ENCODE results near the gene BMP10.

Gene BMP10

DNA sequence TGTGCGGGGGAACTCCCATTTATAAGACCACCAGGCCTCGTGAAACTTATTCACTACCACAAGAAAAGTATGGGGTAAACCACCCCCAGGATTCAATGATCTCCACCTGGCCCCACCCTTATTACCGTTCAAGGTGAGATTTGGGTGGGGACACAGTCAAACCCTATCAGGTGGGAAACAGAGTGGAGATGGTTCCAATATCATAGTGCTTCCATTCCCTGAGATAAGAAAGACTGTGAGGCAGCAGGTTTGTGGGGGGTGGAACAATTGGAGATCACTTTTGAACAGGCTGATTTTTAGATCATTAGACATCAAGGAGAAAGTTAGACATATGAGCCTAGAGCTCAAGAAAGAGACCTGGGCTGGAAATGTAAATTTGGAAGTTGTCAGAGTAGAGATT lies 42.2 kb upstream of the BMP10 start:
- no peaks in the 10 kb centered on the region for H3K9me2 ChIP-seq (ENCODE audit: low read depth, low read length)
- no peak for TF ChIP-seq EZH2 (IDR thresholded peaks at IDR 0.05; ENCODE audit: borderline replicate concordance, low read length)
- TF ChIP-seq CTCF (IDR thresholded peaks at IDR 0.05; ENCODE audit: low read length) = no peak
- no peaks in the 10 kb centered on the region for H4K20me1 ChIP-seq (ENCODE audit: insufficient read depth, low read length)
- H3F3A ChIP-seq (ENCODE audit: insufficient read depth, low read length) = no peaks in the 10 kb centered on the region
- no peak overlapping the region for H3K4me3 ChIP-seq (ENCODE audit: low read depth, low read length, poor library complexity, severe bottlenecking)
- no peak overlapping the region for H3K27ac ChIP-seq (ENCODE audit: low read depth, low read length, poor library complexity, severe bottlenecking)
- H3K4me1 ChIP-seq (ENCODE audit: insufficient read depth, low read length, severe bottlenecking) = peaks cover 11% of the 10 kb centered on the region
- H3K36me3 ChIP-seq (ENCODE audit: insufficient read depth, low read length) = no peaks in the 10 kb centered on the region
- H3K27me3 ChIP-seq (ENCODE audit: insufficient read depth, low read length) = no peaks in the 10 kb centered on the region
- H3K79me2 ChIP-seq (ENCODE audit: insufficient read depth, low read length) = no peaks in the 10 kb centered on the region
- H2AFZ ChIP-seq (ENCODE audit: low read length) = no peak overlapping the region
- H3K9me3 ChIP-seq (ENCODE audit: low read length) = no peaks in the 10 kb centered on the region
- no peak overlapping the region for H3K4me2 ChIP-seq (ENCODE audit: low read length)
- H3K9ac ChIP-seq (ENCODE audit: low read length) = no peak overlapping the region

DNA sequence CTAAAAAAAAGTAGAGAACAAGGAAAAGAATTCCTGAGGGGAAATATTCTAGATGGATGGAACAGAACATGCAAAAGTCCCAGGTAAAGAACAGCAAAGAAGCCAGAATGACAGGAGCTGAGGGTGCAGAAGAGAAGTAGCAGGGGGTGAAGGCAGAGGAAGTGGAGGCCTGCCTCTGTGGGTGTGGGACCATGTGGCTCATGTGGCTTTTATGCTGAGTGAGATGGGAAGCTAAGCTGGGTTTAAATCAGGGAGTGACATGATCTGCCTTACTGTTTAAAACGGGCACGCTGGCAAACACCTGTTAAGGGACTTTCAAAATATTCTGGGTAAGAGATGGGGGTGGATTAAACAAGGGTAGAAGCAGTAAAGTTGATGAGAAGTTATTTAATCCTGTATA lies 41.5 kb upstream of the BMP10 start:
- H3K9me2 ChIP-seq (ENCODE audit: low read depth, low read length) = no peaks in the 10 kb centered on the region

GRCh38 chr2:68912111-68912510 lies 40.9 kb upstream of the BMP10 start:
- H2AFZ ChIP-seq (ENCODE audit: low read length) = no peak overlapping the region

More for the DNA sequence above, 41.5 kb upstream of the BMP10 start:
- no peak for TF ChIP-seq EZH2 (IDR thresholded peaks at IDR 0.05; ENCODE audit: borderline replicate concordance, low read length)
- Histone ChIP-seq H3K4me3 (ENCODE audit: low read depth, low read length, poor library complexity, severe bottlenecking) (no peak overlapping the region), H3K9me3 (ENCODE audit: low read length) (no peaks in the 10 kb centered on the region), H3K4me2 (ENCODE audit: low read length) (no peak overlapping the region), H4K20me1 (ENCODE audit: insufficient read depth, low read length) (no peaks in the 10 kb centered on the region), H3K27ac (ENCODE audit: low read depth, low read length, poor library complexity, severe bottlenecking) (no peak overlapping the region), H3K36me3 (ENCODE audit: insufficient read depth, low read length) (no peaks in the 10 kb centered on the region), H2AFZ (ENCODE audit: low read length) (no peak overlapping the region), H3F3A (ENCODE audit: insufficient read depth, low read length) (no peaks in the 10 kb centered on the region), H3K4me1 (ENCODE audit: insufficient read depth, low read length, severe bottlenecking) (peaks cover 17% of the 10 kb centered on the region), H3K27me3 (ENCODE audit: insufficient read depth, low read length) (no peaks in the 10 kb centered on the region), H3K9ac (ENCODE audit: low read length) (no peak overlapping the region), H3K79me2 (ENCODE audit: insufficient read depth, low read length) (no peaks in the 10 kb centered on the region)

More at GRCh38 chr2:68912111-68912510, 40.9 kb upstream of the BMP10 start:
- H3K27ac ChIP-seq (ENCODE audit: low read depth, low read length, poor library complexity, severe bottlenecking) = no peak overlapping the region
- H4K20me1 ChIP-seq (ENCODE audit: insufficient read depth, low read length) = no peaks in the 10 kb centered on the region
- H3K36me3 ChIP-seq (ENCODE audit: insufficient read depth, low read length) = no peaks in the 10 kb centered on the region
- no peaks in the 10 kb centered on the region for H3F3A ChIP-seq (ENCODE audit: insufficient read depth, low read length)
- H3K4me3 ChIP-seq (ENCODE audit: low read depth, low read length, poor library complexity, severe bottlenecking) = no peak overlapping the region
- H3K4me2 ChIP-seq (ENCODE audit: low read length) = no peak overlapping the region
- H3K9me3 ChIP-seq (ENCODE audit: low read length) = no peaks in the 10 kb centered on the region
- H3K79me2 ChIP-seq (ENCODE audit: insufficient read depth, low read length) = no peaks in the 10 kb centered on the region
- TF ChIP-seq CTCF (IDR thresholded peaks at IDR 0.05; ENCODE audit: low read length) (no peak), EZH2 (IDR thresholded peaks at IDR 0.05; ENCODE audit: borderline replicate concordance, low read length) (no peak)
- peaks cover 23% of the 10 kb centered on the region for H3K4me1 ChIP-seq (ENCODE audit: insufficient read depth, low read length, severe bottlenecking)
- no peak overlapping the region for H3K9ac ChIP-seq (ENCODE audit: low read length)
- H3K9me2 ChIP-seq (ENCODE audit: low read depth, low read length) = no peaks in the 10 kb centered on the region
- H3K27me3 ChIP-seq (ENCODE audit: insufficient read depth, low read length) = no peaks in the 10 kb centered on the region
